GM23338 (cell line): ENCODE results near the gene DENND2A. TPM values are rescaled to one million over a fixed set of nuclear protein-coding genes. Genes with fewer than 3 reads are reported as not detected.

ENCODE experiments used
- ATAC-seq: fragments of 200-7000 bp; cut with Tn5 transposase; 3 replicates; pipeline ENCODE4 v1.9.1; 2020
- DNase-seq: peaks from one replicate; pipeline ENCODE4 v3.0.0-alpha.2; 2015; ENCODE audit warnings: low spot score
- H2AFZ ChIP-seq: fragments of 200-600 bp; sonication (generic); 2 replicates; pipeline ENCODE4 v1.8.0; 2016; ENCODE audit warnings: antibody characterized with exemption, mild to moderate bottlenecking, moderate library complexity
- H3F3A ChIP-seq: fragments of 200-600 bp; sonication (generic); replicated peaks from 2 replicates; pipeline ENCODE4 v1.8.0; 2017; ENCODE audit warnings: antibody characterized with exemption, mixed run types, low read depth
- H3K27ac ChIP-seq: fragments of 200-600 bp; sonication (generic); 2 replicates; pipeline ENCODE4 v1.6.1; 2016; ENCODE audit warnings: low read depth
- H3K27me3 ChIP-seq: fragments of 200-600 bp; sonication (generic); 2 replicates; pipeline ENCODE4 v1.8.0; 2016; ENCODE audit warnings: mild to moderate bottlenecking, mixed run types, moderate library complexity; ENCODE audit not compliant: insufficient read depth
- H3K36me3 ChIP-seq: fragments of 200-600 bp; sonication (generic); 2 replicates; pipeline ENCODE4 v1.8.0; 2016; ENCODE audit warnings: mild to moderate bottlenecking; ENCODE audit not compliant: insufficient read depth
- H3K4me1 ChIP-seq: fragments of 200-600 bp; sonication (generic); 2 replicates; pipeline ENCODE4 v1.8.0; 2016; ENCODE audit warnings: mild to moderate bottlenecking, moderate library complexity; ENCODE audit not compliant: insufficient read depth
- H3K4me2 ChIP-seq: fragments of 200-600 bp; sonication (generic); 2 replicates; pipeline ENCODE4 v1.7.1; 2017; ENCODE audit warnings: mixed run types
- H3K4me3 ChIP-seq: fragments of 200-600 bp; sonication (generic); 2 replicates; pipeline ENCODE4 v1.6.1; 2016; ENCODE audit warnings: mixed run types
- H3K79me2 ChIP-seq: fragments of 200-600 bp; sonication (generic); replicated peaks from 2 replicates; pipeline ENCODE4 v1.8.0; 2017; ENCODE audit warnings: mild to moderate bottlenecking; ENCODE audit not compliant: insufficient read depth
- H3K9me2 ChIP-seq: fragments of 200-600 bp; sonication (generic); 2 replicates; pipeline ENCODE4 v1.8.0; 2017; ENCODE audit not compliant: insufficient read depth
- H4K20me1 ChIP-seq: fragments of 200-600 bp; sonication (generic); replicated peaks from 2 replicates; pipeline ENCODE4 v1.8.0; 2017; ENCODE audit warnings: mild to moderate bottlenecking; ENCODE audit not compliant: insufficient read depth
- H3K27ac Mint-ChIP-seq: 2 replicates; pipeline ENCODE4 v1.8.0; 2020; ENCODE audit warnings: inconsistent platforms, mild to moderate bottlenecking, moderate library complexity, mixed read lengths
- H3K27me3 Mint-ChIP-seq: 3 replicates; pipeline ENCODE4 v1.8.0; 2022; ENCODE audit warnings: low read depth, mild to moderate bottlenecking, moderate library complexity, mixed read lengths, inconsistent platforms; ENCODE audit not compliant: insufficient read depth, poor library complexity
- H3K36me3 Mint-ChIP-seq: 3 replicates; pipeline ENCODE4 v1.8.0; 2021; ENCODE audit warnings: low read depth, mild to moderate bottlenecking, inconsistent platforms, moderate library complexity, mixed read lengths
- H3K4me1 Mint-ChIP-seq: 3 replicates; pipeline ENCODE4 v1.8.0; 2020; ENCODE audit warnings: mild to moderate bottlenecking, inconsistent platforms, mixed read lengths
- H3K4me3 Mint-ChIP-seq: 3 replicates; pipeline ENCODE4 v1.8.0; 2021; ENCODE audit warnings: moderate library complexity, mild to moderate bottlenecking, inconsistent platforms, mixed read lengths
- H3K9me3 Mint-ChIP-seq: 3 replicates; pipeline ENCODE4 v1.8.0; 2020; ENCODE audit warnings: moderate library complexity, mild to moderate bottlenecking, inconsistent platforms, mixed read lengths
- CREB1 ChIP-seq: fragments of 250-450 bp; sonication (Bioruptor Pico); IDR thresholded peaks from 2 replicates; pipeline ENCODE4 v1.5.0; 2020; ENCODE audit warnings: low read depth, mild to moderate bottlenecking, moderate library complexity
- CTCF ChIP-seq, 2 experiments: fragments of 200-600 bp in 1 of 2; sonication (generic) in 1 of 2; conservative IDR thresholded peaks; 2 replicates each; pipeline versions ENCODE4 v1.5.1 to v1.6.1; 2016 to 2017; ENCODE audit warnings: antibody characterized with exemption in 2 of 2, low read depth in 2 of 2, mild to moderate bottlenecking in 2 of 2, moderate library complexity in 1 of 2
- ETS1 ChIP-seq: IDR thresholded peaks from 2 replicates; pipeline ENCODE4 v1.6.1; 2016; ENCODE audit warnings: antibody characterized with exemption
- EZH2 ChIP-seq: fragments of 200-600 bp; sonication (generic); IDR thresholded peaks from one replicate; pipeline ENCODE4 v1.8.0; 2017; ENCODE audit warnings: antibody characterized with exemption, mild to moderate bottlenecking, low read depth; ENCODE audit not compliant: unreplicated experiment
- EZH2phosphoT487 ChIP-seq: fragments of 200-600 bp; sonication (generic); IDR thresholded peaks from one replicate; pipeline ENCODE4 v1.8.1; 2018; ENCODE audit warnings: antibody characterized with exemption; ENCODE audit not compliant: unreplicated experiment
- JUNB ChIP-seq: IDR thresholded peaks from one replicate; pipeline ENCODE4 v1.6.1; 2016; ENCODE audit warnings: antibody characterized with exemption; ENCODE audit not compliant: unreplicated experiment
- NANOG ChIP-seq: IDR thresholded peaks from 2 replicates; pipeline ENCODE4 v1.6.1; 2016; ENCODE audit warnings: antibody characterized with exemption, borderline replicate concordance
- POLR2AphosphoS5 ChIP-seq: IDR thresholded peaks from 2 replicates; pipeline ENCODE4 v1.6.1; 2016; ENCODE audit warnings: antibody characterized with exemption, low read depth
- REST ChIP-seq: IDR thresholded peaks from one replicate; pipeline ENCODE4 v1.6.1; 2018; ENCODE audit warnings: antibody characterized with exemption; ENCODE audit not compliant: unreplicated experiment
- STAT1 ChIP-seq: IDR thresholded peaks from one replicate; pipeline ENCODE4 v1.6.1; 2016; ENCODE audit warnings: antibody characterized with exemption; ENCODE audit not compliant: unreplicated experiment
- ZNF114 ChIP-seq: fragments of 250-450 bp; sonication (Bioruptor Pico); IDR thresholded peaks from 2 replicates; pipeline ENCODE4 v1.5.0; 2020; ENCODE audit warnings: mild to moderate bottlenecking, moderate library complexity
- ZNF331 ChIP-seq: fragments of 250-450 bp; sonication (Bioruptor Pico); IDR thresholded peaks from 2 replicates; pipeline ENCODE4 v1.5.0; 2020; ENCODE audit warnings: low read depth, mild to moderate bottlenecking, moderate library complexity
- ZNF462 ChIP-seq: fragments of 250-450 bp; sonication (Bioruptor Pico); IDR thresholded peaks from 2 replicates; pipeline ENCODE4 v1.5.0; 2020; ENCODE audit warnings: mild to moderate bottlenecking, moderate library complexity
- polyA plus RNA-seq: library from polyadenylated mRNA; unstranded; fragments of >200 nt; fragmentation: Nextera tagmentation; extraction: Ambion mirVana; gene quantifications from 2 replicates; pipeline ENCODE4 v1.2.1, GENCODE V29; 2016
- total RNA-seq: library from RNA; depleted of rRNA; stranded (reverse); fragments of >200 nt; shearing (Covaris generic); gene quantifications from 2 replicates; pipeline ENCODE4 v1.2.3, GENCODE V29; 2014

DENND2A gene
- total and polyA plus RNA-seq, 2 experiments from 2014 or later: 1.7 to 5.6 TPM

- no peak for TF ChIP-seq REST
- TF ChIP-seq ETS1: no peak
- no peak for TF ChIP-seq EZH2phosphoT487
- no peak for TF ChIP-seq CREB1 (CRISPR knock-in tag)
- TF ChIP-seq EZH2: no peak
- TF ChIP-seq JUNB: no peak
- no peak for TF ChIP-seq ZNF462 (CRISPR knock-in tag)
- no peak for TF ChIP-seq ZNF114
- no peak for TF ChIP-seq POLR2AphosphoS5
- TF ChIP-seq ZNF331 (CRISPR knock-in tag): no peak
- TF ChIP-seq CTCF (conservative IDR thresholded peaks at IDR 0.05; ENCODE audit: low read depth in 2 of 2): no peak
- TF ChIP-seq NANOG: no peak
- no peak for TF ChIP-seq STAT1
- no peaks in the 10 kb centered on the region; the same call in 2 of the 3 replicates for H3K36me3 Mint-ChIP-seq
- no peaks in the 10 kb centered on the region for H3K27me3 ChIP-seq
- H3K9me3 Mint-ChIP-seq: no peaks in the 10 kb centered on the region; the same call in 2 of the 3 replicates
- H3K79me2 ChIP-seq: no peaks in the 10 kb centered on the region
- peaks cover 9% of the 10 kb centered on the region for H3K4me1 Mint-ChIP-seq
- H3K27ac Mint-ChIP-seq: no peak overlapping the region
- no peak overlapping the region for H3K4me3 ChIP-seq
- H3K27ac ChIP-seq: no peak overlapping the region
- H3K4me1 ChIP-seq: peaks cover 8% of the 10 kb centered on the region
- H3F3A ChIP-seq: 0 out of 2 replicates have a peak, but pooled peaks cover under 1% of the 10 kb centered on the region
- no peak overlapping the region for H3K4me2 ChIP-seq
- no peaks in the 10 kb centered on the region for H4K20me1 ChIP-seq
- no peak for ATAC-seq
- H3K4me3 Mint-ChIP-seq: no peak overlapping the region
- no peak overlapping the region for H2AFZ ChIP-seq
- H3K36me3 ChIP-seq: no peaks in the 10 kb centered on the region
- no peak for DNase-seq
- H3K27me3 Mint-ChIP-seq: peaks cover 6% of the 10 kb centered on the region
- H3K9me2 ChIP-seq: no peaks in the 10 kb centered on the region
Measured at GRCh38 chr7:140568021-140568813, 72.4 kb downstream of the DENND2A start.
